Cerebellar cortex (tissue), 1 donor: ENCODE results near the gene TOR4A.
"Not testable (repeated sequence)": the region's sequence is repeated elsewhere in the genome, so short reads cannot be mapped to it uniquely, and the experiment has no call there.

ENCODE experiments used
- DNase-seq: peaks from one replicate; pipeline ENCODE4 v3.0.0-alpha.2; 2015; ENCODE audit warnings: low spot score

Gene TOR4A

GRCh38 chr9:137237759-137238726 is 39.5 kb upstream of the TOR4A start:
- DNase-seq, result no peak

GRCh38 chr9:137239541-137240200 is 37.9 kb upstream of the TOR4A start:
- DNase-seq, result not testable (repeated sequence)

GRCh38 chr9:137240318-137240840 is 37.1 kb upstream of the TOR4A start:
- DNase-seq, result no peak

GRCh38 chr9:137240841-137241489 is 36.6 kb upstream of the TOR4A start, which contains the start of gene TUBB4B:
TSS of gene TUBB4B (plus strand) at chr9:137241287. CDS start at chr9:137241361, 74 bp downstream.
- peak; percentile 100 for DNase-seq

GRCh38 chr9:137241490-137242268 is 35.8 kb upstream of the TOR4A start:
- no peak for DNase-seq

- DNase-seq, result no peak
Observed at GRCh38 chr9:137242269-137243203, 35.0 kb upstream of the TOR4A start.

GRCh38 chr9:137243266-137243625 is 34.3 kb upstream of the TOR4A start:
- not testable (repeated sequence) for DNase-seq

- no peak for DNase-seq
Observed at GRCh38 chr9:137243626-137244485, 33.7 kb upstream of the TOR4A start.

- no peak for DNase-seq
Observed at GRCh38 chr9:137244486-137245449, 32.8 kb upstream of the TOR4A start.

GRCh38 chr9:137245450-137246421 is 31.8 kb upstream of the TOR4A start:
- no peak for DNase-seq

GRCh38 chr9:137247135-137247915 is 30.2 kb upstream of the TOR4A start:
- no peak for DNase-seq

- no peak for DNase-seq
Observed at GRCh38 chr9:137247916-137248175, 29.7 kb upstream of the TOR4A start.

GRCh38 chr9:137250329-137251193 is 27.0 kb upstream of the TOR4A start:
- no peak for DNase-seq

- no peak for DNase-seq
Observed at GRCh38 chr9:137251194-137251461, 26.4 kb upstream of the TOR4A start, which contains the start of gene STPG3. TSS of gene STPG3 (plus strand) at chr9:137251286. CDS start at chr9:137251287, 1 bp downstream.

- no peak for DNase-seq
Observed at GRCh38 chr9:137251490-137252268, 25.8 kb upstream of the TOR4A start.
